ENCODE data around the gene RANBP2.

Gene RANBP2

GRCh38 chr2:108824316-108825070, 105.2 kb downstream of the RANBP2 start:
- H3K4me3 ChIP-seq (ENCODE audit: low read length), result no peak overlapping the region
- no peaks in the 10 kb centered on the region for H3K79me2 ChIP-seq (ENCODE audit: control insufficient read depth, low read length)
- no peaks in the 10 kb centered on the region for H3K4me1 ChIP-seq (ENCODE audit: control insufficient read depth, low read length)

GRCh38 chr2:108825254-108825653, 106.0 kb downstream of the RANBP2 start:
- H3K36me3 ChIP-seq (ENCODE audit: control insufficient read depth, low read length), result peaks cover 58% of the 10 kb centered on the region
- H4K20me1 ChIP-seq (ENCODE audit: control insufficient read depth, insufficient read depth, low read depth, low read length), result no peaks in the 10 kb centered on the region
- no peaks in the 10 kb centered on the region for H3K27me3 ChIP-seq (ENCODE audit: control insufficient read depth, low read length)
- no peak for TF ChIP-seq EZH2phosphoT487 (IDR thresholded peaks at IDR 0.05; ENCODE audit: borderline replicate concordance, low read length)
- no peak overlapping the region for H3K27ac ChIP-seq (ENCODE audit: low read depth, low read length)
- H3K9me3 ChIP-seq (ENCODE audit: control insufficient read depth, insufficient read depth, low read length), result no peaks in the 10 kb centered on the region
- no peaks in the 10 kb centered on the region for H3K9me2 ChIP-seq (replicated peaks; ENCODE audit: control insufficient read depth, low read length)
- H3K4me2 ChIP-seq (ENCODE audit: low read length), result no peak overlapping the region
- no peaks in the 10 kb centered on the region for H3K4me1 ChIP-seq (ENCODE audit: control insufficient read depth, low read length)
- no peaks in the 10 kb centered on the region for H3F3A ChIP-seq (ENCODE audit: control insufficient read depth, insufficient read depth)
- H3K79me2 ChIP-seq (ENCODE audit: control insufficient read depth, low read length), result no peaks in the 10 kb centered on the region
- H3K4me3 ChIP-seq (ENCODE audit: low read length), result no peak overlapping the region

More at GRCh38 chr2:108824316-108825070, 105.2 kb downstream of the RANBP2 start:
- Histone ChIP-seq H3K9me3 (ENCODE audit: control insufficient read depth, insufficient read depth, low read length) (no peaks in the 10 kb centered on the region), H3F3A (ENCODE audit: control insufficient read depth, insufficient read depth) (no peaks in the 10 kb centered on the region), H3K36me3 (ENCODE audit: control insufficient read depth, low read length) (peaks cover 66% of the 10 kb centered on the region), H4K20me1 (ENCODE audit: control insufficient read depth, insufficient read depth, low read depth, low read length) (no peaks in the 10 kb centered on the region), H3K4me2 (ENCODE audit: low read length) (no peak overlapping the region), H3K27me3 (ENCODE audit: control insufficient read depth, low read length) (no peaks in the 10 kb centered on the region), H3K9me2 (replicated peaks; ENCODE audit: control insufficient read depth, low read length) (no peaks in the 10 kb centered on the region), H3K27ac (ENCODE audit: low read depth, low read length) (no peak overlapping the region)
- TF ChIP-seq EZH2phosphoT487 (IDR thresholded peaks at IDR 0.05; ENCODE audit: borderline replicate concordance, low read length), result no peak
- TF ChIP-seq CTCF (IDR thresholded peaks at IDR 0.05; ENCODE audit: low read depth, low read length, poor library complexity, severe bottlenecking), result no peak

GRCh38 chr2:108825736-108826135, 106.5 kb downstream of the RANBP2 start:
- Histone ChIP-seq H3K4me1 (ENCODE audit: control insufficient read depth, low read length) (no peaks in the 10 kb centered on the region), H3K27ac (ENCODE audit: low read depth, low read length) (no peak overlapping the region), H3K9me2 (replicated peaks; ENCODE audit: control insufficient read depth, low read length) (no peaks in the 10 kb centered on the region), H4K20me1 (ENCODE audit: control insufficient read depth, insufficient read depth, low read depth, low read length) (no peaks in the 10 kb centered on the region), H3K9me3 (ENCODE audit: control insufficient read depth, insufficient read depth, low read length) (no peaks in the 10 kb centered on the region), H3K79me2 (ENCODE audit: control insufficient read depth, low read length) (no peaks in the 10 kb centered on the region), H3F3A (ENCODE audit: control insufficient read depth, insufficient read depth) (no peaks in the 10 kb centered on the region), H3K36me3 (ENCODE audit: control insufficient read depth, low read length) (peaks cover 53% of the 10 kb centered on the region), H3K27me3 (ENCODE audit: control insufficient read depth, low read length) (no peaks in the 10 kb centered on the region), H3K4me3 (ENCODE audit: low read length) (no peak overlapping the region), H3K4me2 (ENCODE audit: low read length) (no peak overlapping the region)
- no peak for TF ChIP-seq EZH2phosphoT487 (IDR thresholded peaks at IDR 0.05; ENCODE audit: borderline replicate concordance, low read length)
- TF ChIP-seq CTCF (IDR thresholded peaks at IDR 0.05; ENCODE audit: low read depth, low read length, poor library complexity, severe bottlenecking), result no peak

- H3K4me2 ChIP-seq (ENCODE audit: low read length), result no peak overlapping the region
- H3K27me3 ChIP-seq (ENCODE audit: control insufficient read depth, low read length), result no peaks in the 10 kb centered on the region
- H3F3A ChIP-seq (ENCODE audit: control insufficient read depth, insufficient read depth), result no peaks in the 10 kb centered on the region
- H3K4me3 ChIP-seq (ENCODE audit: low read length), result no peak overlapping the region
- no peak overlapping the region for H3K27ac ChIP-seq (ENCODE audit: low read depth, low read length)
- H3K4me1 ChIP-seq (ENCODE audit: control insufficient read depth, low read length), result no peaks in the 10 kb centered on the region
- H4K20me1 ChIP-seq (ENCODE audit: control insufficient read depth, insufficient read depth, low read depth, low read length), result no peaks in the 10 kb centered on the region
- H3K36me3 ChIP-seq (ENCODE audit: control insufficient read depth, low read length), result peaks cover 26% of the 10 kb centered on the region
- no peaks in the 10 kb centered on the region for H3K9me2 ChIP-seq (replicated peaks; ENCODE audit: control insufficient read depth, low read length)
- TF ChIP-seq CTCF (IDR thresholded peaks at IDR 0.05; ENCODE audit: low read depth, low read length, poor library complexity, severe bottlenecking), result no peak
- TF ChIP-seq EZH2phosphoT487 (IDR thresholded peaks at IDR 0.05; ENCODE audit: borderline replicate concordance, low read length), result no peak
- no peaks in the 10 kb centered on the region for H3K79me2 ChIP-seq (ENCODE audit: control insufficient read depth, low read length)
- H3K9me3 ChIP-seq (ENCODE audit: control insufficient read depth, insufficient read depth, low read length), result no peaks in the 10 kb centered on the region
Measured at GRCh38 chr2:108829578-108830310, 110.5 kb downstream of the RANBP2 start.
